NCI-H345 (cell line): ENCODE results near the gene TMEM167A.

ENCODE experiments used
- DNase-seq: peaks from one replicate; lab custom pipeline; 2025; lab: John Stamatoyannopoulos, UW

TMEM167A gene

GRCh38 chr5:83035373-83036100 lies 41.7 kb downstream of the TMEM167A start:
- DNase-seq = peak; percentile 35

GRCh38 chr5:83034528-83035207 lies 42.5 kb downstream of the TMEM167A start:
- DNase-seq = no peak

GRCh38 chr5:83034036-83034435 lies 43.2 kb downstream of the TMEM167A start:
- no peak for DNase-seq

GRCh38 chr5:83031381-83031780 lies 45.8 kb downstream of the TMEM167A start:
- no peak for DNase-seq

GRCh38 chr5:83029912-83030311 lies 47.3 kb downstream of the TMEM167A start:
- DNase-seq = no peak

- DNase-seq = no peak
These were observed 50.1 kb downstream of the TMEM167A start for GRCh38 chr5:83026930-83027687.

GRCh38 chr5:83026516-83026915 lies 50.7 kb downstream of the TMEM167A start:
- DNase-seq = no peak

- DNase-seq = no peak
These were observed 51.3 kb downstream of the TMEM167A start for GRCh38 chr5:83025690-83026478.

- no peak for DNase-seq
These were observed 54.9 kb downstream of the TMEM167A start for GRCh38 chr5:83022334-83022733.

GRCh38 chr5:83015676-83016075 lies 61.5 kb downstream of the TMEM167A start:
- no peak for DNase-seq

GRCh38 chr5:83011985-83012384 lies 65.2 kb downstream of the TMEM167A start:
- DNase-seq = no peak

GRCh38 chr5:83009408-83009807 lies 67.8 kb downstream of the TMEM167A start:
- no peak for DNase-seq

- no peak for DNase-seq
These were observed 69.4 kb downstream of the TMEM167A start for GRCh38 chr5:83007755-83008154.

- no peak for DNase-seq
These were observed 70.4 kb downstream of the TMEM167A start for GRCh38 chr5:83006683-83007283.

GRCh38 chr5:83003791-83004190 lies 73.4 kb downstream of the TMEM167A start:
- DNase-seq = no peak
